IMR-90 (cell line): ENCODE measurements around the gene PTRHD1. TPM values are rescaled to one million over a fixed set of nuclear protein-coding genes. Genes with fewer than 3 reads are reported as not detected.

Experiments
- CTCF ChIP-seq: conservative IDR thresholded peaks from 2 replicates; pipeline ENCODE4 v1.5.1; 2012; ENCODE audit warnings: mild to moderate bottlenecking, low read depth, low read length, improper control_type of control experiment
- FOS ChIP-seq: fragments of 150-350 bp; IDR thresholded peaks from 2 replicates; pipeline ENCODE4 v1.6.1; 2016; ENCODE audit warnings: low read depth, low read length
- MAZ ChIP-seq: IDR thresholded peaks from 2 replicates; pipeline ENCODE4 v1.6.1; 2012; ENCODE audit warnings: low read depth, mild to moderate bottlenecking, low read length, improper control_type of control experiment, moderate library complexity, borderline replicate concordance
- polyA plus RNA-seq, 3 experiments: library from polyadenylated mRNA; depleted of rRNA; stranded (reverse); fragments of >200 nt; gene quantifications; 2 replicates each; pipeline ENCODE4 v1.2.3, GENCODE V29; 2012; ENCODE audit warnings: low replicate concordance in 1 of 3
- total RNA-seq: library from RNA; depleted of rRNA; stranded (reverse); fragments of >200 nt; gene quantifications from 2 replicates; pipeline ENCODE4 v1.2.3, GENCODE V29; 2012

PTRHD1 gene
- total and polyA plus RNA-seq, 2 of the 4 experiments (the other 2 are of a cell fraction): 11.7 to 30.9 TPM

- TF ChIP-seq MAZ: no peak
- TF ChIP-seq CTCF: no peak
- TF ChIP-seq FOS: no peak
Measured at GRCh38 chr2:24833821-24834732, 40.9 kb upstream of the PTRHD1 start (continued).
